H1 (cell line): ENCODE data around the gene RBM41. TPM values are rescaled to one million over a fixed set of nuclear protein-coding genes. Genes with fewer than 3 reads are reported as not detected.

Source experiments
- CTCF ChIA-PET: fragments of 300-600 bp; sonication (Branson Sonifier 250); formaldehyde crosslinking; loops from one replicate; lab custom pipeline; 2021; ENCODE audit not compliant: partially characterized antibody; lab: Charles Lee
- POLR2A ChIA-PET: fragments of 300-600 bp; sonication (Branson Sonifier 250); formaldehyde crosslinking; loops from one replicate; lab custom pipeline; 2021; ENCODE audit warnings: inconsistent platforms; ENCODE audit not compliant: partially characterized antibody; lab: Charles Lee
- DNase-seq, 2 experiments: peaks; one replicate each; pipeline versions ENCODE4 v3.0.0 to v3.0.0-alpha.2; 2010 to 2022; ENCODE audit warnings: low spot score in 2 of 2, low read depth in 1 of 2, mixed read lengths in 1 of 2
- FAIRE-seq: peaks from 2 replicates; lab custom pipeline; 2011; peaks lifted over from hg19 to GRCh38; lab: Jason Lieb, UNC
- H2AFZ ChIP-seq: 2 replicates; pipeline ENCODE4 v1.8.1; 2012; ENCODE audit warnings: low read length, inconsistent platforms
- H2AK5ac ChIP-seq: 2 replicates; pipeline ENCODE4 v1.6.1; 2013; ENCODE audit warnings: low read depth, low read length
- H2BK120ac ChIP-seq: replicated peaks from 2 replicates; pipeline ENCODE3; 2013; ENCODE audit warnings: low read depth, low read length, inconsistent platforms
- H2BK12ac ChIP-seq: 2 replicates; pipeline ENCODE4 v1.6.1; 2013; ENCODE audit warnings: low read depth, low read length
- H2BK15ac ChIP-seq: 2 replicates; pipeline ENCODE4 v1.6.1; 2013; ENCODE audit warnings: low read length
- H2BK20ac ChIP-seq: 2 replicates; pipeline ENCODE4 v1.6.1; 2013; ENCODE audit warnings: low read length
- H2BK5ac ChIP-seq: 2 replicates; pipeline ENCODE4 v1.6.1; 2013; ENCODE audit warnings: low read depth, low read length
- H3K14ac ChIP-seq: 2 replicates; pipeline ENCODE4 v1.6.1; 2013; ENCODE audit warnings: inconsistent platforms; ENCODE audit not compliant: insufficient read length
- H3K18ac ChIP-seq: 2 replicates; pipeline ENCODE4 v1.6.1; 2013; ENCODE audit warnings: low read length; ENCODE audit errors: extremely low read depth
- H3K23ac ChIP-seq: 2 replicates; pipeline ENCODE4 v1.6.1; 2013; ENCODE audit warnings: inconsistent platforms; ENCODE audit not compliant: insufficient read length
- H3K23me2 ChIP-seq: 2 replicates; pipeline ENCODE4 v1.6.1; 2013; ENCODE audit warnings: low read depth, low read length
- H3K27ac ChIP-seq: 2 replicates; pipeline ENCODE4 v1.6.1; 2011; ENCODE audit warnings: low read depth, low read length, inconsistent platforms
- H3K27me3 ChIP-seq, 4 experiments: replicated peaks in 1 of 4; 1 replicate in 1 of 4; 2 replicates in 3 of 4; pipeline versions ENCODE4 v1.6.1 to v1.8.1; 2011 to 2013; ENCODE audit warnings: low read length in 3 of 4, mild to moderate bottlenecking in 3 of 4, inconsistent platforms in 2 of 4, mixed read lengths in 2 of 4, moderate library complexity in 1 of 4; ENCODE audit not compliant: control insufficient read depth in 3 of 4, insufficient read depth in 3 of 4; ENCODE audit errors: extremely low read depth in 1 of 4
- H3K36me3 ChIP-seq, 4 experiments: 2 replicates each; pipeline versions ENCODE4 v1.6.1 to v1.8.1; 2011 to 2013; ENCODE audit warnings: mild to moderate bottlenecking in 4 of 4, low read length in 3 of 4, moderate library complexity in 2 of 4, control low read depth in 1 of 4, inconsistent platforms in 1 of 4; ENCODE audit not compliant: insufficient read depth in 4 of 4, control insufficient read depth in 2 of 4
- H3K4ac ChIP-seq: replicated peaks from 2 replicates; pipeline ENCODE3; 2013; ENCODE audit warnings: low read length, low read depth, mixed read lengths, inconsistent platforms; ENCODE audit not compliant: insufficient read length
- H3K4me1 ChIP-seq, 4 experiments: replicated peaks in 1 of 4; 1 replicate in 1 of 4; 2 replicates in 3 of 4; pipeline versions ENCODE4 v1.6.1 to v1.8.1; 2011 to 2013; ENCODE audit warnings: low read length in 3 of 4, inconsistent platforms in 2 of 4, mixed read lengths in 1 of 4; ENCODE audit not compliant: insufficient read depth in 4 of 4, control insufficient read depth in 3 of 4
- H3K4me2 ChIP-seq, 2 experiments: 2 replicates each; pipeline versions ENCODE4 v1.6.1 to v1.8.1; 2011 to 2013; ENCODE audit warnings: low read depth in 2 of 2, low read length in 2 of 2, control low read depth in 1 of 2, inconsistent platforms in 1 of 2, mild to moderate bottlenecking in 1 of 2; ENCODE audit not compliant: insufficient read depth in 1 of 2
- H3K4me3 ChIP-seq, 4 experiments: fragments of 200-600, 300-600 bp in 1 of 4; sonication (generic), shearing (Covaris generic), sonication (Bioruptor Twin) in 1 of 4; 2 replicates each; pipeline versions ENCODE4 v1.5.1 to v1.8.1; 2011 to 2016; ENCODE audit warnings: low read length in 4 of 4, low read depth in 3 of 4, control low read depth in 2 of 4, inconsistent platforms in 2 of 4, mild to moderate bottlenecking in 2 of 4, mixed read lengths in 1 of 4, moderate library complexity in 1 of 4; ENCODE audit not compliant: insufficient read depth in 2 of 4; ENCODE audit errors: extremely low read depth in 1 of 4
- H3K56ac ChIP-seq: replicated peaks from 2 replicates; pipeline ENCODE3; 2013; ENCODE audit warnings: low read depth, mild to moderate bottlenecking, mixed read lengths, low read length, inconsistent platforms; ENCODE audit not compliant: insufficient read length
- H3K79me1 ChIP-seq: 2 replicates; pipeline ENCODE4 v1.6.1; 2013; ENCODE audit warnings: low read depth, low read length, control low read depth
- H3K79me2 ChIP-seq, 2 experiments: 2 replicates each; pipeline versions ENCODE4 v1.6.1 to v1.8.1; 2012 to 2013; ENCODE audit warnings: low read length in 2 of 2, mild to moderate bottlenecking in 2 of 2, inconsistent platforms in 1 of 2; ENCODE audit not compliant: insufficient read depth in 2 of 2, control insufficient read depth in 1 of 2
- H3K9ac ChIP-seq, 4 experiments: replicated peaks in 1 of 4; 1 replicate in 1 of 4; 2 replicates in 3 of 4; pipeline versions ENCODE4 v1.6.1 to v1.8.1; 2011 to 2013; ENCODE audit warnings: low read depth in 3 of 4, low read length in 3 of 4, control low read depth in 2 of 4, mild to moderate bottlenecking in 2 of 4, moderate library complexity in 2 of 4, inconsistent platforms in 1 of 4; ENCODE audit errors: extremely low read depth in 1 of 4
- H3K9me3 ChIP-seq, 2 experiments: 2 replicates each; pipeline versions ENCODE4 v1.6.1 to v1.8.1; 2012 to 2013; ENCODE audit warnings: mild to moderate bottlenecking in 2 of 2, moderate library complexity in 2 of 2, control low read depth in 1 of 2, inconsistent platforms in 1 of 2, low read depth in 1 of 2, low read length in 1 of 2, mixed read lengths in 1 of 2; ENCODE audit not compliant: insufficient read depth in 2 of 2
- H4K20me1 ChIP-seq, 2 experiments: replicated peaks in 1 of 2; 2 replicates each; pipeline versions ENCODE3 to v1.8.1; 2011 to 2013; ENCODE audit warnings: inconsistent platforms in 2 of 2, low read length in 2 of 2, mild to moderate bottlenecking in 1 of 2; ENCODE audit not compliant: insufficient read depth in 2 of 2, control insufficient read depth in 1 of 2
- H4K5ac ChIP-seq: 2 replicates; pipeline ENCODE4 v1.6.1; 2013; ENCODE audit warnings: low read length, low read depth, mixed read lengths, inconsistent platforms; ENCODE audit not compliant: insufficient read length
- H4K8ac ChIP-seq: 2 replicates; pipeline ENCODE4 v1.8.0; 2013; ENCODE audit warnings: mild to moderate bottlenecking, moderate library complexity, low read length, inconsistent platforms; ENCODE audit not compliant: insufficient read depth; ENCODE audit errors: extremely low read depth
- H4K91ac ChIP-seq: replicated peaks from 2 replicates; pipeline ENCODE3; 2013; ENCODE audit warnings: low read length, mixed read lengths, inconsistent platforms; ENCODE audit not compliant: insufficient read length
- BACH1 ChIP-seq: IDR thresholded peaks from 2 replicates; pipeline ENCODE4 v1.6.1; 2012; ENCODE audit warnings: low read length, improper control_type of control experiment
- GABPA ChIP-seq: IDR thresholded peaks from 2 replicates; pipeline ENCODE4 v1.6.1; 2011; ENCODE audit warnings: mild to moderate bottlenecking, low read length, moderate library complexity, borderline replicate concordance; ENCODE audit not compliant: insufficient read depth
- GTF2F1 ChIP-seq: IDR thresholded peaks from 2 replicates; pipeline ENCODE4 v1.6.1; 2012; ENCODE audit warnings: low read depth, low read length, improper control_type of control experiment, borderline replicate concordance
- HDAC2 ChIP-seq, 2 experiments: fragments of 300-600 bp in 1 of 2; sonication (generic) in 1 of 2; IDR thresholded peaks; 2 replicates each; pipeline ENCODE4 v1.6.1; 2011 to 2012; ENCODE audit warnings: low read depth in 2 of 2, low read length in 2 of 2, mild to moderate bottlenecking in 2 of 2, moderate library complexity in 2 of 2, borderline replicate concordance in 1 of 2, inconsistent platforms in 1 of 2
- JUND ChIP-seq: IDR thresholded peaks from 2 replicates; pipeline ENCODE4 v1.6.1; 2011; ENCODE audit warnings: mild to moderate bottlenecking, improper control_type of control experiment, low read length
- MAX ChIP-seq: IDR thresholded peaks from 2 replicates; pipeline ENCODE4 v1.6.1; 2012; ENCODE audit warnings: inconsistent platforms
- POLR2AphosphoS5 ChIP-seq: IDR thresholded peaks from 2 replicates; pipeline ENCODE4 v1.6.1; 2011; ENCODE audit warnings: low read depth, low read length
- POU5F1 ChIP-seq: IDR thresholded peaks from 2 replicates; pipeline ENCODE4 v1.6.1; 2011; ENCODE audit warnings: low read depth, mild to moderate bottlenecking, low read length, moderate library complexity
- RFX5 ChIP-seq: IDR thresholded peaks from 2 replicates; pipeline ENCODE4 v1.6.1; 2011; ENCODE audit warnings: low read depth, low read length, improper control_type of control experiment, borderline replicate concordance
- TAF7 ChIP-seq: optimal IDR thresholded peaks from 2 replicates; pipeline ENCODE3; 2011; ENCODE audit warnings: low read depth, mild to moderate bottlenecking, inconsistent platforms, low read length, moderate library complexity, borderline replicate concordance
- WGBS, 2 experiments: shearing (Covaris generic) in 1 of 2; methylation state at CpG; one replicate each; pipeline versions ENCODE4 v1.1.6 to v1.1.7; 2013 to 2015; ENCODE audit warnings: low lambda C conversion rate in 2 of 2, mixed read lengths in 2 of 2, inconsistent platforms in 1 of 2, low coverage in 1 of 2, missing lambda C conversion rate in 1 of 2; ENCODE audit not compliant: insufficient replicate concordance in 2 of 2, insufficient coverage in 1 of 2, insufficient read length in 1 of 2; ENCODE audit errors: extremely low coverage in 1 of 2, missing lambda C conversion rate in 1 of 2; 5-methylcytosine and 5-hydroxymethylcytosine counted together
- polyA plus RNA-seq, 7 experiments: library from polyadenylated mRNA; depleted of rRNA in 3 of 7; stranded (reverse) in 5 of 7; unstranded in 2 of 7; fragments of >200 nt in 5 of 7; fragments of 200-250 nt in 2 of 7; gene quantifications; 1 replicate in 5 of 7; 2 replicates in 1 of 7; 4 replicates in 1 of 7; pipeline versions ENCODE4 v1.2.1 to v1.2.3, GENCODE V29; 2011 to 2013; ENCODE audit warnings: missing spikeins in 2 of 7, mixed read lengths in 2 of 7
- total RNA-seq: library from RNA; stranded (reverse); fragmentation: NEBNext Ultra II Directional; extraction: Animal tissue kit (Norgen Biotek cat#: 25700); gene quantifications from 2 replicates; pipeline ENCODE4 v1.2.1, GENCODE V29; 2021
- TF ChIP-seq, protein P1 (sequence below), 3 experiments: IDR thresholded peaks; 1 replicate in 2 of 3; 2 replicates in 1 of 3; pipeline versions ENCODE4 v1.5.1 to v1.6.1; 2011; ENCODE audit warnings: low read length in 3 of 3, mild to moderate bottlenecking in 3 of 3, inconsistent platforms in 2 of 3, low read depth in 1 of 3, moderate library complexity in 1 of 3; ENCODE audit not compliant: insufficient read depth in 1 of 3; ENCODE audit errors: control extremely low read depth in 1 of 3

The RBM41 gene
- total and polyA plus RNA-seq, 2 of the 8 experiments (the other 6 are each of a cell fraction or from before 2014, with no cell fraction given), result 2.6 to 26.4 TPM

GRCh38 chrX:107029752-107030151 lies 88.9 kb downstream of the RBM41 start:
- no peaks in the 10 kb centered on the region for H4K20me1 ChIP-seq
- H3K36me3 ChIP-seq, result no peaks in the 10 kb centered on the region
- no peak overlapping the region for H3K18ac ChIP-seq
- H3K4me2 ChIP-seq, result no peak overlapping the region
- H4K91ac ChIP-seq, result no peak overlapping the region
- no peaks in the 10 kb centered on the region for H3K4me1 ChIP-seq
- no peaks in the 10 kb centered on the region for H3K9me3 ChIP-seq
- H2AK5ac ChIP-seq, result no peak overlapping the region
- H2AFZ ChIP-seq, result no peak overlapping the region
- CTCF ChIA-PET, result interaction anchor here (0.7 kb wide), 2 partner anchors 157 to 763 kb away, joined by 3 to 4 read pairs; no protein-coding TSS in a partner anchor
- no peak overlapping the region for H4K8ac ChIP-seq
- no peak overlapping the region for H3K9ac ChIP-seq
- H3K27me3 ChIP-seq, result no peaks in the 10 kb centered on the region
- H2BK120ac ChIP-seq, result no peak overlapping the region
- H3K4ac ChIP-seq, result no peak overlapping the region
- no peak overlapping the region for H2BK15ac ChIP-seq
- H3K23ac ChIP-seq, result no peak overlapping the region
- H3K23me2 ChIP-seq, result no peaks in the 10 kb centered on the region
- H3K27ac ChIP-seq, result no peak overlapping the region
- no peak overlapping the region for H4K5ac ChIP-seq
- no peak overlapping the region for H3K4me3 ChIP-seq
- FAIRE-seq (no peak), DNase-seq (no peak)
- H3K56ac ChIP-seq, result no peak overlapping the region
- H3K79me1 ChIP-seq, result no peaks in the 10 kb centered on the region
- no peaks in the 10 kb centered on the region for H3K79me2 ChIP-seq
- POLR2A ChIA-PET, result interaction anchor here (0.6 kb wide), 1 partner anchor 59 kb away, joined by 3 read pairs; no protein-coding TSS in a partner anchor
- no peak overlapping the region for H2BK12ac ChIP-seq
- H2BK5ac ChIP-seq, result no peak overlapping the region
- H3K14ac ChIP-seq, result no peak overlapping the region
- no peak overlapping the region for H2BK20ac ChIP-seq
- WGBS, 2 experiments, result 61% methylated on average over 1 of the region's 1 CpG; no CpG with 5 or more reads in 1 of the 2 experiments
- TF ChIP-seq JUND (no peak), GABPA (no peak), BACH1 (no peak), GTF2F1 (no peak), RFX5 (no peak), HDAC2 (IDR thresholded peaks at IDR 0.05; ENCODE audit: borderline replicate concordance in 1 of 2, low read depth in 2 of 2, low read length in 2 of 2) (no peak), MAX (no peak), POLR2AphosphoS5 (no peak), TAF7 (no peak), POU5F1 (no peak)
- TF ChIP-seq, protein P1, sequence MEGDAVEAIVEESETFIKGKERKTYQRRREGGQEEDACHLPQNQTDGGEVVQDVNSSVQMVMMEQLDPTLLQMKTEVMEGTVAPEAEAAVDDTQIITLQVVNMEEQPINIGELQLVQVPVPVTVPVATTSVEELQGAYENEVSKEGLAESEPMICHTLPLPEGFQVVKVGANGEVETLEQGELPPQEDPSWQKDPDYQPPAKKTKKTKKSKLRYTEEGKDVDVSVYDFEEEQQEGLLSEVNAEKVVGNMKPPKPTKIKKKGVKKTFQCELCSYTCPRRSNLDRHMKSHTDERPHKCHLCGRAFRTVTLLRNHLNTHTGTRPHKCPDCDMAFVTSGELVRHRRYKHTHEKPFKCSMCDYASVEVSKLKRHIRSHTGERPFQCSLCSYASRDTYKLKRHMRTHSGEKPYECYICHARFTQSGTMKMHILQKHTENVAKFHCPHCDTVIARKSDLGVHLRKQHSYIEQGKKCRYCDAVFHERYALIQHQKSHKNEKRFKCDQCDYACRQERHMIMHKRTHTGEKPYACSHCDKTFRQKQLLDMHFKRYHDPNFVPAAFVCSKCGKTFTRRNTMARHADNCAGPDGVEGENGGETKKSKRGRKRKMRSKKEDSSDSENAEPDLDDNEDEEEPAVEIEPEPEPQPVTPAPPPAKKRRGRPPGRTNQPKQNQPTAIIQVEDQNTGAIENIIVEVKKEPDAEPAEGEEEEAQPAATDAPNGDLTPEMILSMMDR (IDR thresholded peaks at IDR 0.05; ENCODE audit: control extremely low read depth in 1 of 3, insufficient read depth in 1 of 3, low read depth in 1 of 3, low read length in 3 of 3), result no peak
